ENCODE data around the gene TSPYL6. TPM values are rescaled to one million over a fixed set of nuclear protein-coding genes. Genes with fewer than 3 reads are reported as not detected.

Gene TSPYL6
- total RNA-seq, 4 donors from 2014 or later: not detected

DNA sequence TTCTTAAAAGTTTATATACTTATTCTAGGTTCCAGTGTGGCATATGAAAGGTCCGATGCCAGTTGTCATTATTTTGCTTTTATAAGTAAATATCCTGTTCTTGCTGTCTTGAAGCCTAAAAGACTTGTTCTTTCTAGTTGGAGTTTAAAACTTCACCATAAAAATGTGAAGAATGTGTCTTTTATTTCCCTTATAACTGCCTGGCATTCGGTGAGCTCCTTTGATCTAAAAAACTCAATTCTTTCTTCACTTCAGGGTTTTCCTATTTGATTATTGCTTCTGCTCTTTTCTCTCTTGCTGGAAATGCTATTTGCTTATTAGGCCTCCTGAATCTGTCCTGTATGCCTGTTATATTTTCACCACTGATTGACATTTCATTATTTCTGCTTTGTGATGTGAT, 51.6 kb downstream of the TSPYL6 start:
- H3K27me3 ChIP-seq: no peaks in the 10 kb centered on the region
- 76% methylated on average over 2 of the region's 2 CpGs for WGBS

More for the DNA sequence above, 51.6 kb downstream of the TSPYL6 start:
- H3K9me3 ChIP-seq: no peaks in the 10 kb centered on the region
- no peak for TF ChIP-seq POLR2AphosphoS5 (IDR thresholded peaks at IDR 0.05)
- TF ChIP-seq POLR2A (IDR thresholded peaks at IDR 0.05): no peak
- TF ChIP-seq, protein P1, sequence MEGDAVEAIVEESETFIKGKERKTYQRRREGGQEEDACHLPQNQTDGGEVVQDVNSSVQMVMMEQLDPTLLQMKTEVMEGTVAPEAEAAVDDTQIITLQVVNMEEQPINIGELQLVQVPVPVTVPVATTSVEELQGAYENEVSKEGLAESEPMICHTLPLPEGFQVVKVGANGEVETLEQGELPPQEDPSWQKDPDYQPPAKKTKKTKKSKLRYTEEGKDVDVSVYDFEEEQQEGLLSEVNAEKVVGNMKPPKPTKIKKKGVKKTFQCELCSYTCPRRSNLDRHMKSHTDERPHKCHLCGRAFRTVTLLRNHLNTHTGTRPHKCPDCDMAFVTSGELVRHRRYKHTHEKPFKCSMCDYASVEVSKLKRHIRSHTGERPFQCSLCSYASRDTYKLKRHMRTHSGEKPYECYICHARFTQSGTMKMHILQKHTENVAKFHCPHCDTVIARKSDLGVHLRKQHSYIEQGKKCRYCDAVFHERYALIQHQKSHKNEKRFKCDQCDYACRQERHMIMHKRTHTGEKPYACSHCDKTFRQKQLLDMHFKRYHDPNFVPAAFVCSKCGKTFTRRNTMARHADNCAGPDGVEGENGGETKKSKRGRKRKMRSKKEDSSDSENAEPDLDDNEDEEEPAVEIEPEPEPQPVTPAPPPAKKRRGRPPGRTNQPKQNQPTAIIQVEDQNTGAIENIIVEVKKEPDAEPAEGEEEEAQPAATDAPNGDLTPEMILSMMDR (IDR thresholded peaks at IDR 0.05): no peak
- no peak for TF ChIP-seq EP300 (IDR thresholded peaks at IDR 0.05)
- DNase-seq (ENCODE audit: low spot score in 2 of 2): no peak
- H3K36me3 ChIP-seq: no peaks in the 10 kb centered on the region
- H3K4me1 ChIP-seq: peaks cover 22% of the 10 kb centered on the region
- H3K27ac ChIP-seq: no peak overlapping the region
- H3K4me3 ChIP-seq: no peak overlapping the region

Other genes with a start within 250 kb of the TSPYL6 start
- gene ACYP2, start 140.6 kb downstream of the TSPYL6 start, total RNA-seq: 10 to 100 TPM in 3 of 4 donors, 1 to 10 TPM in 1; 9.1 to 20.2 (median 14.2) TPM
- gene SPTBN1, start 200.1 kb upstream of the TSPYL6 start, total RNA-seq: 100 to 1,000 TPM; 173 to 250 (median 203) TPM